Immature natural killer cell (primary cell): ENCODE measurements around the gene SMARCC1. TPM values are rescaled to one million over a fixed set of nuclear protein-coding genes. Genes with fewer than 3 reads are reported as not detected.

Experiments used
- DNase-seq, 3 donors: peaks; one replicate each; pipeline ENCODE4 v3.0.0; 2022; ENCODE audit warnings: mixed read lengths in 1 of 3
- H3K27ac Mint-ChIP-seq, 6 donors: one replicate each; pipeline ENCODE4 v1.8.0; 2020; ENCODE audit warnings: mixed read lengths in 6 of 6, mild to moderate bottlenecking in 5 of 6, inconsistent platforms in 4 of 6, moderate library complexity in 3 of 6
- H3K27me3 Mint-ChIP-seq, 3 donors: one replicate each; pipeline ENCODE4 v1.8.0; 2020 to 2021; ENCODE audit warnings: low read depth in 3 of 3, mild to moderate bottlenecking in 3 of 3, mixed read lengths in 3 of 3, moderate library complexity in 3 of 3, inconsistent platforms in 1 of 3
- H3K36me3 Mint-ChIP-seq, 3 donors: one replicate each; pipeline ENCODE4 v1.8.0; 2020; ENCODE audit warnings: mixed read lengths in 3 of 3, inconsistent platforms in 2 of 3, mild to moderate bottlenecking in 2 of 3
- H3K4me1 Mint-ChIP-seq, 2 donors: one replicate each; pipeline ENCODE4 v1.8.0; 2020; ENCODE audit warnings: inconsistent platforms in 2 of 2, mild to moderate bottlenecking in 2 of 2, mixed read lengths in 2 of 2, moderate library complexity in 1 of 2
- H3K4me3 Mint-ChIP-seq, 5 donors: one replicate each; pipeline ENCODE4 v1.8.0; 2020; ENCODE audit warnings: mild to moderate bottlenecking in 5 of 5, mixed read lengths in 5 of 5, inconsistent platforms in 3 of 5, moderate library complexity in 3 of 5
- H3K9me3 Mint-ChIP-seq, 6 donors: one replicate each; pipeline ENCODE4 v1.8.0; 2020; ENCODE audit warnings: mild to moderate bottlenecking in 6 of 6, mixed read lengths in 6 of 6, inconsistent platforms in 4 of 6, moderate library complexity in 3 of 6
- polyA plus RNA-seq, 3 donors: library from polyadenylated mRNA; unstranded; fragments of 300-500 nt; fragmentation: Illumina TruSeq; gene quantifications; one replicate each; pipeline ENCODE4 v1.2.3, GENCODE V29; 2021

Gene SMARCC1
- polyA plus RNA-seq, 3 donors from 2014 or later, result 28.4 to 85.4 (median 54.3) TPM

DNA sequence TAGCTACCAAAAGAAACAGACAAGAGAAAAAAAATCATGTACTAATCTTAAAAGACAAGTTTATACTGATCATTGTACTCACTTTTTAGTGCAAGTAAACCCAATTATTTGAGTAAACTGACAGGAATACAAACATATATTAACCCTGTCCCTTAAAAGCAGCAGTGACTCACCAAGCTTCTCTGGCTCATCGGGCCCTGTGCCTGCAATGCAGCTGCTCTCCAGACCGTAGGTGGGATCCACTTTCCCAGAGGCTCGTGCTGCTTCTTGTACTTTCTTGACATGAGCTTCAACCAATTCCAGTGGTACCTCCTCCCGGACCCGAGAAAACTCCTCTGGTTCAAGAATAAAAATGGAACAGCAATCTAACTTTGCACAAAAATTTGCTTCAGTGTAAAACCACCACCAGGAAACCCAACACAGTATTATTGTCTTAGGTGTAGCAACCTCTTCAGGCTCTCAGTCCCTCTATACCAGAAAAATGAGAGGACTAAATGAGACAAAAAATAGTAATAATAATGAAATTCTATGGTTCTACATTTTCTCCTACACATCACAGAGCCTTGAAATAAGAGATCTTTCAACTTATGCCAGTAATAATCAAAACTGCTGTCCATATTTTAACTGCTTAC, 120.5 kb downstream of the SMARCC1 start:
- no peaks in the 10 kb centered on the region for H3K9me3 Mint-ChIP-seq
- no peak overlapping the region for H3K4me3 Mint-ChIP-seq
- peaks cover 0 to 1% (median 0%) of the 10 kb centered on the region in 3 donors for H3K27me3 Mint-ChIP-seq
- peak overlapping the region in 2 of 6 donors; percentile 12 to 27 for H3K27ac Mint-ChIP-seq
- DNase-seq, result no peak
- peaks cover 24 to 29% (median 24%) of the 10 kb centered on the region in 3 donors for H3K36me3 Mint-ChIP-seq
- peaks cover 0 to 5% of the 10 kb centered on the region in 2 donors for H3K4me1 Mint-ChIP-seq

DNA sequence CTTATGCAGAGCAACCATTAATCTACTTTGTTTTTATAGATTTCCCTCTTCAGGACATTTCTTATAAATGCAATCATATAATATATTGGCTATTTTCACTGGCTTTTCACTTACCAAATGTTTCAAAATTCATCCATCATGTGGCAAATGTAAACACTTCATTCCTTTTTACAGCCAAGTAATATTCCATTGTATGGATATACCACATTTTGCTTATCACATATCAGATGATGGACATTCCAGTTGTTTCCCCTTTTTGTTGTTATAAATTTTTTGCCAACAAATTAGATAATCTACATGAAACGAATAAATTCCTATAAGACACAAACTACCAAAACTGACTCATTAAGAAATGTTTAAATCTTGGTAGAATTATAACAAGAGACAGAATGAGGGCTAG, 123.2 kb downstream of the SMARCC1 start:
- H3K4me1 Mint-ChIP-seq, result peaks cover 0 to 5% of the 10 kb centered on the region in 2 donors
- H3K27ac Mint-ChIP-seq, result no peak overlapping the region
- H3K4me3 Mint-ChIP-seq, result no peak overlapping the region
- H3K9me3 Mint-ChIP-seq, result no peaks in the 10 kb centered on the region
- no peak for DNase-seq
- H3K36me3 Mint-ChIP-seq, result peaks cover 24 to 30% (median 26%) of the 10 kb centered on the region in 3 donors
- H3K27me3 Mint-ChIP-seq, result peaks cover 0 to 1% (median 0%) of the 10 kb centered on the region in 3 donors

DNA sequence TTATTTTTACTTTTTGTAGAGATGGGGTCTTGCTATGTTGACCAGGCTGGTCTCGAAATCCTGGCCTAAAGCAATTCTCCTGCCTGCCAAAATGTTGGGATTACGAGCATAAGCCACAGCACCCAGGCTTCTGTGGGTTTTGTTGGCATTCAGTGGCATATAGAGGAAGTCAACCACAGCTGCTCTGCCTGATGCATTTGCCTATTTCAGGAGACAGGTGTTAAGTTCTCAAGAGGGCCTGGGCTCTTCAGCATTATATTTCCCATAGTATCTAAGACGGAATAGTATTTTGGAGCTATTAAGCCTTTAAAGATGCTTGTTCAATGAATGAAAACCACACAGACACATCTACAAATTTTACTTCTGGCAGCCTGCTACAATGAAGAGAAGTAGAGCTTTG, 129.6 kb downstream of the SMARCC1 start:
- H3K27ac Mint-ChIP-seq, result no peak overlapping the region
- DNase-seq, result no peak
- no peaks in the 10 kb centered on the region for H3K9me3 Mint-ChIP-seq
- peaks cover 0 to 2% of the 10 kb centered on the region in 2 donors for H3K4me1 Mint-ChIP-seq
- no peak overlapping the region for H3K4me3 Mint-ChIP-seq
- peaks cover 4 to 16% (median 8%) of the 10 kb centered on the region in 3 donors for H3K36me3 Mint-ChIP-seq
- peaks cover 0 to 3% (median 0%) of the 10 kb centered on the region in 3 donors for H3K27me3 Mint-ChIP-seq

DNA sequence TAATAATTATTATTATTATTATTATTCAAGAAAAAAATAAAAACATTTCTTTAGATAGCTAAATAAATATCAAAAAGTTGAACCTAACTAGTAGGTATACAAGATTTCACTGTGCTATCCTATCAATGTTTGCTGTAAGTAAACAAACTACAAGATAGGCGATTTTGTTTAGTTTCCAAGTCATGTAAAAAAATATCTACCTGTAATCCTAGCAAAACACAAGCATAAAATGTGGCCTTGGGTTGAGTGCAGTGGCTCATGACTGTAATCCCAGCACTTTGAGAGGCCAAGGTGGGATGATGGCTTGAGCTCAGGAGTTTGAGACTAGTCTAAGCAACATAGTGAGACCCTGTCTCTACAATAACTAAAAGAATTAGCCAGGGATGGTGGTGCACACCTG, 131.4 kb downstream of the SMARCC1 start:
- Mint-ChIP-seq H3K36me3 (peaks cover 0 to 5% (median 0%) of the 10 kb centered on the region in 3 donors), H3K27me3 (peaks cover 0 to 2% (median 0%) of the 10 kb centered on the region in 3 donors), H3K4me3 (no peak overlapping the region), H3K4me1 (no peaks in the 10 kb centered on the region), H3K9me3 (no peaks in the 10 kb centered on the region), H3K27ac (peak overlapping the region in 1 of 6 donors; percentile 34)
- DNase-seq, result no peak

GRCh38 chr3:47647550-47647949, 134.1 kb downstream of the SMARCC1 start:
- Mint-ChIP-seq H3K36me3 (peaks cover 0 to 8% (median 0%) of the 10 kb centered on the region in 3 donors), H3K27me3 (peaks cover 0 to 4% (median 0%) of the 10 kb centered on the region in 3 donors), H3K27ac (peak overlapping the region in 1 of 6 donors; percentile 64), H3K9me3 (no peaks in the 10 kb centered on the region), H3K4me1 (no peaks in the 10 kb centered on the region), H3K4me3 (no peak overlapping the region)
- DNase-seq, result no peak

- Mint-ChIP-seq H3K4me1 (no peaks in the 10 kb centered on the region), H3K9me3 (no peaks in the 10 kb centered on the region), H3K27ac (peak overlapping the region in 2 of 6 donors; percentile 17 to 42), H3K27me3 (peaks cover 0 to 3% (median 0%) of the 10 kb centered on the region in 3 donors), H3K4me3 (no peak overlapping the region), H3K36me3 (peaks cover 0 to 15% (median 4%) of the 10 kb centered on the region in 3 donors)
- no peak for DNase-seq
Measured at GRCh38 chr3:47646362-47646761, 135.3 kb downstream of the SMARCC1 start.

DNA sequence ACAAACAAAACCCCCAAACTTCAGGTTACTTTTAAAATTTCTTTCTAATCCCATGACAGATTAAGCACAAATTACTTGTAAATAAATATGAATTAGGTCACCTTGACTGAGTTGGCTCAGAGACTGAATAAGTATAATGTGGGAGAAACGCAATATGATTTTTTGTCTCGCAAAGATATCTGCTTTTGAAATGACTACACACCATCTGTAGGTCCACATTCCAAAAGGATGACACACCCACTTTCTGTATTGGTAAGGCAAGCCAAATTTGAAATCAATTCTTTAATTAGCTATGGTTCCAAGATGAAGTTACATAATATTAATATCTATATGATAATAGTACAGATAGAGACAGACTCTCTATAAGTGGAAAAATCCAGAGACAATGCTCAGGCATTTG, 136.1 kb downstream of the SMARCC1 start:
- peaks cover 0 to 3% (median 0%) of the 10 kb centered on the region in 3 donors for H3K27me3 Mint-ChIP-seq
- no peaks in the 10 kb centered on the region for H3K9me3 Mint-ChIP-seq
- H3K4me3 Mint-ChIP-seq, result no peak overlapping the region
- peaks cover 0 to 15% (median 4%) of the 10 kb centered on the region in 3 donors for H3K36me3 Mint-ChIP-seq
- DNase-seq, result no peak
- H3K4me1 Mint-ChIP-seq, result peaks cover 0 to under 1% of the 10 kb centered on the region in 2 donors
- no peak overlapping the region for H3K27ac Mint-ChIP-seq

DNA sequence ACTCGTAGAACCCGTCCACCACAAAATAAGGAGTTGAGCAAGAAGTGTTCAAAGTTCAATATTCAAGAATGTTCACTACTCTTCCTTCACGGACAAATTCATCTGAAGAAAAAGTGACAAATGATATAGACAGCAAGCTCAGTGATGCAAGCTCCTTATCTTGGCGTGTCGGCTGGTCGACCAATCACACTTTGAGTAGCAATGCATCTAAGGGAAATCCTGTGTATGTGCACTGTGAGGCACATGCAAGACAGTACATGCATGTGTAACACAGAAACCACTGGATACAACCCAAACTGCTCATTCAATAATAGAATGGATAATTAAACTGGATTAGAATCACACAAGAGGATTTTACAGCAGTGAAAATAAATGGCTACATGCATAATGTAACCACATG, 138.6 kb downstream of the SMARCC1 start:
- Mint-ChIP-seq H3K9me3 (no peaks in the 10 kb centered on the region), H3K27me3 (peaks cover 0 to 3% (median 1%) of the 10 kb centered on the region in 3 donors), H3K4me3 (no peak overlapping the region), H3K27ac (no peak overlapping the region), H3K36me3 (peaks cover 0 to 10% (median 4%) of the 10 kb centered on the region in 3 donors), H3K4me1 (peaks cover 0 to 11% of the 10 kb centered on the region in 2 donors)
- no peak for DNase-seq

DNA sequence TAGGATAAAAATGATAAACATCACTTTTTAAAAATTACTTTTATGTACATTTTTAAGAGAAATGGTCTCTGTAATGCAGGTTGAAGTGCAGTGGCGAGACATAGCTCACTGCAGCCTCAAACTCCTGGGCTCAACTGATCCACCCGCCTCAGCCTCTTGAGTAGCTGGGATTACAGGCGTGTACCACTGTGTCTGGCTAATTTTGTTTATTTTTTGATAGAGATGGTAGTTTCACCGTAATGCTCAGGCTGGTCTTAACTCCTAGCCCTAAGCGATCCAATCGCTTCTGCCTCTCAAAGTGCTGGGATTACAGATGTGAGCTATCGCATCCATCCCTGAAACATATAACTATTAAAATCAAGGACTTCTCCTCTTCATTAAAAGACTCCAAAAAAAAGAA, 140.0 kb downstream of the SMARCC1 start:
- no peak overlapping the region for H3K4me3 Mint-ChIP-seq

DNA sequence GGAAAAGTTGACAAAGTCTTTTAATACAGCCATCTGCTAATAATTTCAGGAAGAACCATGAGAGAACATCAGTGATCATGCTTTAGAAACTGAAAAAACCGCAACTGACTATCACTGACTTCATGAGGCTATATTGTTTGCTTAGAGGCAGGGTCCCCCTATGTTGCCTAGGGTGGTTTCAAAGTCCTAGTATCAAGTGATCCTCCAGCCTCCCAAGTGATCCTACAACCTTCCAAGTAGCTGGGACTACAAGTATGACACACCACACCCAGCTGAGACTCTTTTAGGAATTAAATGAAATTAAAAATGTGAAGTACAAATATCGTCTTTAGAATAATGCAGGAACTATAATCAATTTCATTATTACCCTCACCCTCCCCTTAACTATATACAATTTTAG, 144.8 kb downstream of the SMARCC1 start:
- no peak overlapping the region for H3K4me3 Mint-ChIP-seq
- no peak overlapping the region for H3K27ac Mint-ChIP-seq
- H3K27me3 Mint-ChIP-seq, result peaks cover 0 to 2% (median under 1%) of the 10 kb centered on the region in 3 donors
- peaks cover 20 to 40% (median 20%) of the 10 kb centered on the region in 3 donors for H3K36me3 Mint-ChIP-seq
- H3K4me1 Mint-ChIP-seq, result peaks cover 0 to 11% of the 10 kb centered on the region in 2 donors
- H3K9me3 Mint-ChIP-seq, result no peaks in the 10 kb centered on the region
- DNase-seq, result no peak

More for the DNA sequence above, 140.0 kb downstream of the SMARCC1 start:
- Mint-ChIP-seq H3K4me1 (peaks cover 0 to 11% of the 10 kb centered on the region in 2 donors), H3K36me3 (peaks cover 0 to 14% (median 4%) of the 10 kb centered on the region in 3 donors), H3K27ac (peak overlapping the region in 1 of 6 donors; percentile 79), H3K9me3 (no peaks in the 10 kb centered on the region), H3K27me3 (peaks cover 0 to 3% (median 2%) of the 10 kb centered on the region in 3 donors)
- no peak for DNase-seq

GRCh38 chr3:47636225-47636624, 145.5 kb downstream of the SMARCC1 start:
- H3K36me3 Mint-ChIP-seq, result peaks cover 22 to 41% (median 23%) of the 10 kb centered on the region in 3 donors
- H3K4me3 Mint-ChIP-seq, result no peak overlapping the region
- peaks cover 0 to 11% of the 10 kb centered on the region in 2 donors for H3K4me1 Mint-ChIP-seq
- DNase-seq, result no peak
- no peak overlapping the region for H3K27ac Mint-ChIP-seq
- H3K9me3 Mint-ChIP-seq, result no peaks in the 10 kb centered on the region
- peaks cover 0 to 3% (median 2%) of the 10 kb centered on the region in 3 donors for H3K27me3 Mint-ChIP-seq

DNA sequence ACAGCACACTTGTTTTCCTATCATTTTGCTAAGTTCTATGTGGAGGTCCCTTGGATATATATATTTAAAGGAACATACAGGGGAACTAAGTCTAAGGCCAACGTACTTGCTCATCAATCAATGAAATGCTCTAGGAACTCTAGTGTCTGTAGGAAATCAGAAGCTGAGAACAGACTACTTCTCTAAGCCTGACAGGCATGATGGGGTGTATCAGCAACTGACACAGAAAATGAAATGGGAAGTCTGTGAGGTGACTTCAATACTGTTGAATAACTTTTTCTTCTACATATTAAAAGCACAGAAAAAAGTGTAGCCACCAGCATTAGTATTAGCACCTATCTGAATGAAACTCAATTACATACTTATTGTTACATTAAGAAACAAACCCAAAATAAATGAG, 146.2 kb downstream of the SMARCC1 start:
- Mint-ChIP-seq H3K4me3 (no peak overlapping the region), H3K9me3 (no peaks in the 10 kb centered on the region), H3K4me1 (peaks cover 0 to 10% of the 10 kb centered on the region in 2 donors), H3K36me3 (peaks cover 22 to 41% (median 23%) of the 10 kb centered on the region in 3 donors), H3K27ac (peak overlapping the region in 1 of 6 donors; percentile 3), H3K27me3 (peaks cover 0 to 6% (median 2%) of the 10 kb centered on the region in 3 donors)
- DNase-seq, result no peak

GRCh38 chr3:47634996-47635395, 146.7 kb downstream of the SMARCC1 start:
- peak overlapping the region in 2 of 6 donors; percentile 3 to 43 for H3K27ac Mint-ChIP-seq
- peaks cover 0 to 4% of the 10 kb centered on the region in 2 donors for H3K4me1 Mint-ChIP-seq
- H3K36me3 Mint-ChIP-seq, result peaks cover 22 to 44% (median 23%) of the 10 kb centered on the region in 3 donors
- peaks cover 0 to 9% (median 4%) of the 10 kb centered on the region in 3 donors for H3K27me3 Mint-ChIP-seq
- H3K4me3 Mint-ChIP-seq, result no peak overlapping the region
- H3K9me3 Mint-ChIP-seq, result no peaks in the 10 kb centered on the region
- no peak for DNase-seq

DNA sequence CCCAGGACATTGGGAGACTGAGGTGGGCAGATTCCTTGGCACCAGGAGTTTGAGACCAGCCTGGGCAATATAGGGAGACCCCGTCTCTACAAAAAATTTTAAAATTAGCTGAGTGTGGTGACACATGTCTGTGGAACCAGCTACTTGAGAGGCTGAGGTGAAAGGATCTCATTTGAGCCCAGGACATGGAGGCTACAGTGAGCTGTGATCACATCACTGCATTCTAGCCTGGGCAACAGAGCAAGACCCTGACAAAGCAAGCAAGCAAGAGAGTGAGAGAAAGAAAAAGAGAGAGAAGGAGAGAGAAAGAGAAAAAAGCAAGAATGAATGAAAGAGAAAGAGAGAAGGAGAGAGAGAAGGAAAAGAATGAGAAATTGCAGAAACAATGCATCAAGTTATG, 150.9 kb downstream of the SMARCC1 start:
- peaks cover 0 to 9% (median 2%) of the 10 kb centered on the region in 3 donors for H3K27me3 Mint-ChIP-seq
- no peak for DNase-seq
- no peaks in the 10 kb centered on the region for H3K9me3 Mint-ChIP-seq
- no peaks in the 10 kb centered on the region for H3K4me1 Mint-ChIP-seq
- H3K36me3 Mint-ChIP-seq, result peaks cover 18 to 48% (median 28%) of the 10 kb centered on the region in 3 donors
- H3K27ac Mint-ChIP-seq, result no peak overlapping the region
- no peak overlapping the region for H3K4me3 Mint-ChIP-seq
